NCI-H774 (cell line): ENCODE data around the gene ENPP3.

Experiments
- DNase-seq: peaks from one replicate; lab custom pipeline; 2025; lab: John Stamatoyannopoulos, UW

Gene ENPP3

GRCh38 chr6:131642987-131643611 lies 6.0 kb downstream of the ENPP3 start:
- peak; percentile 52 for DNase-seq

- no peak for DNase-seq
Measured at GRCh38 chr6:131643855-131644460, 6.9 kb downstream of the ENPP3 start.

GRCh38 chr6:131644921-131645320 lies 7.8 kb downstream of the ENPP3 start:
- DNase-seq = no peak

GRCh38 chr6:131645846-131646245 lies 8.7 kb downstream of the ENPP3 start:
- no peak for DNase-seq

- DNase-seq = no peak
Measured at GRCh38 chr6:131646249-131646670, 9.2 kb downstream of the ENPP3 start.

GRCh38 chr6:131651782-131652181 lies 14.7 kb downstream of the ENPP3 start:
- DNase-seq = peak; percentile 79

GRCh38 chr6:131652472-131652871 lies 15.4 kb downstream of the ENPP3 start:
- peak; percentile 9 for DNase-seq

- DNase-seq = no peak
Measured at GRCh38 chr6:131654326-131654725, 17.2 kb downstream of the ENPP3 start.

GRCh38 chr6:131655387-131655786 lies 18.3 kb downstream of the ENPP3 start:
- DNase-seq = no peak

- no peak for DNase-seq
Measured at GRCh38 chr6:131655951-131656350, 18.8 kb downstream of the ENPP3 start.

- no peak for DNase-seq
Measured at GRCh38 chr6:131656667-131657066, 19.6 kb downstream of the ENPP3 start.

GRCh38 chr6:131657222-131657621 lies 20.1 kb downstream of the ENPP3 start:
- DNase-seq = no peak

GRCh38 chr6:131657630-131658111 lies 20.6 kb downstream of the ENPP3 start:
- no peak for DNase-seq

GRCh38 chr6:131658287-131658686 lies 21.2 kb downstream of the ENPP3 start:
- DNase-seq = no peak

GRCh38 chr6:131660195-131660594 lies 23.1 kb downstream of the ENPP3 start:
- no peak for DNase-seq

GRCh38 chr6:131663578-131664165 lies 26.6 kb downstream of the ENPP3 start:
- no peak for DNase-seq

GRCh38 chr6:131669891-131670290 lies 32.8 kb downstream of the ENPP3 start:
- no peak for DNase-seq

- DNase-seq = no peak
Measured at GRCh38 chr6:131673184-131673583, 36.1 kb downstream of the ENPP3 start.

GRCh38 chr6:131678442-131678841 lies 41.3 kb downstream of the ENPP3 start:
- no peak for DNase-seq

GRCh38 chr6:131680868-131681267 lies 43.8 kb downstream of the ENPP3 start:
- no peak for DNase-seq

GRCh38 chr6:131681585-131681984 lies 44.5 kb downstream of the ENPP3 start:
- no peak for DNase-seq

- peak; percentile 9 for DNase-seq
Measured at GRCh38 chr6:131682442-131682841, 45.3 kb downstream of the ENPP3 start.

GRCh38 chr6:131683479-131683878 lies 46.4 kb downstream of the ENPP3 start:
- DNase-seq = no peak
